ENCODE results near the gene PAK4. TPM values are rescaled to one million over a fixed set of nuclear protein-coding genes. Genes with fewer than 3 reads are reported as not detected.

The PAK4 gene
- total RNA-seq, 1 donor from 2014 or later = 7.6 TPM

GRCh38 chr19:39180749-39181148 is 55.2 kb downstream of the PAK4 start:
- no peak for DNase-seq (ENCODE audit: low read depth, low spot score)

- no peak for DNase-seq (ENCODE audit: low read depth, low spot score)
These were observed 56.1 kb downstream of the PAK4 start for GRCh38 chr19:39181500-39182173.

GRCh38 chr19:39182174-39182505 is 56.6 kb downstream of the PAK4 start:
- no peak for DNase-seq (ENCODE audit: low read depth, low spot score)

GRCh38 chr19:39183104-39183503 is 57.5 kb downstream of the PAK4 start:
- DNase-seq (ENCODE audit: low read depth, low spot score) = no peak

GRCh38 chr19:39186391-39186790 is 60.8 kb downstream of the PAK4 start:
- DNase-seq (ENCODE audit: low read depth, low spot score) = no peak

GRCh38 chr19:39187552-39187943 is 62.0 kb downstream of the PAK4 start:
- no peak for DNase-seq (ENCODE audit: low read depth, low spot score)

- no peak for DNase-seq (ENCODE audit: low read depth, low spot score)
These were observed 63.4 kb downstream of the PAK4 start for GRCh38 chr19:39188960-39189359.

- DNase-seq (ENCODE audit: low read depth, low spot score) = no peak
These were observed 65.2 kb downstream of the PAK4 start for GRCh38 chr19:39190768-39191167.

- no peak for DNase-seq (ENCODE audit: low read depth, low spot score)
These were observed 67.3 kb downstream of the PAK4 start for GRCh38 chr19:39192846-39193245.

- DNase-seq (ENCODE audit: low read depth, low spot score) = no peak
These were observed 68.2 kb downstream of the PAK4 start for GRCh38 chr19:39193803-39194202.

GRCh38 chr19:39194832-39195542 is 69.4 kb downstream of the PAK4 start:
- no peak for DNase-seq (ENCODE audit: low read depth, low spot score)

GRCh38 chr19:39195755-39196154 is 70.2 kb downstream of the PAK4 start:
- DNase-seq (ENCODE audit: low read depth, low spot score) = no peak

- no peak for DNase-seq (ENCODE audit: low read depth, low spot score)
These were observed 70.7 kb downstream of the PAK4 start for GRCh38 chr19:39196320-39196719.

- DNase-seq (ENCODE audit: low read depth, low spot score) = no peak
These were observed 71.4 kb downstream of the PAK4 start, which contains the start of gene NCCRP1 for GRCh38 chr19:39196860-39197562. Gene NCCRP1, plus strand, starts transcription at chr19:39196964. Its CDS starts 19 bp downstream, at chr19:39196983.

GRCh38 chr19:39197808-39198207 is 72.2 kb downstream of the PAK4 start:
- DNase-seq (ENCODE audit: low read depth, low spot score) = no peak

- no peak for DNase-seq (ENCODE audit: low read depth, low spot score)
These were observed 73.4 kb downstream of the PAK4 start for GRCh38 chr19:39199025-39199424.

- DNase-seq (ENCODE audit: low read depth, low spot score) = no peak
These were observed 74.6 kb downstream of the PAK4 start for GRCh38 chr19:39200066-39200802.

GRCh38 chr19:39200803-39201115 is 75.2 kb downstream of the PAK4 start:
- DNase-seq (ENCODE audit: low read depth, low spot score) = no peak

GRCh38 chr19:39202998-39203355 is 77.4 kb downstream of the PAK4 start:
- no peak for DNase-seq (ENCODE audit: low read depth, low spot score)

GRCh38 chr19:39203372-39204341 is 78.1 kb downstream of the PAK4 start, which contains the start of gene SYCN:
Gene SYCN, minus strand, starts transcription at chr19:39204263. Its CDS starts 9 bp downstream, at chr19:39204254.
- no peak for DNase-seq (ENCODE audit: low read depth, low spot score)

- no peak for DNase-seq (ENCODE audit: low read depth, low spot score)
These were observed 79.8 kb downstream of the PAK4 start for GRCh38 chr19:39205449-39205764.
